ENCODE data around the gene SIM1. TPM values are rescaled to one million over a fixed set of nuclear protein-coding genes. Genes with fewer than 3 reads are reported as not detected.

SIM1 gene
- total and polyA plus RNA-seq, 7 experiments from 2014 or later: not detected

GRCh38 chr6:100465701-100466409 is 1.1 kb upstream of the SIM1 start:
- ChIA-PET CTCF (no interaction called here), POLR2A (no interaction called here)
- Mint-ChIP-seq H3K36me3 (peaks cover 0 to 13% (median 8%) of the 10 kb centered on the region in 5 donors), H3K4me3 (peak overlapping the region in 9 of 10 donors; percentile 5 to 66 (median 53)), H3K27me3 (peaks cover 84 to 93% (median 87%) of the 10 kb centered on the region in 5 donors), H3K4me1 (peaks cover 7 to 47% (median 24%) of the 10 kb centered on the region in 7 donors), H3K27ac (peak overlapping the region in 1 of 9 donors; percentile 77), H3K9me3 (peaks cover 0 to 61% (median 31%) of the 10 kb centered on the region in 11 donors)
- no peak overlapping the region for H3K4me3 ChIP-seq (ENCODE audit: low read length)
- H3K36me3 ChIP-seq (ENCODE audit: control insufficient read depth in 2 of 3, insufficient read depth in 3 of 3, low read length in 3 of 3): no peaks in the 10 kb centered on the region
- no peak for DNase-seq
- H3K4me1 ChIP-seq (ENCODE audit: control insufficient read depth in 2 of 2, insufficient read depth in 2 of 2, low read length in 2 of 2): peaks cover 6 to 15% of the 10 kb centered on the region in 2 donors
- peaks cover 27 to 64% of the 10 kb centered on the region in 2 donors for H3K27me3 ChIP-seq (ENCODE audit: control insufficient read depth in 2 of 2, insufficient read depth in 2 of 2, low read length in 2 of 2)
- H3K9me3 ChIP-seq (ENCODE audit: control insufficient read depth in 2 of 3, low read length in 3 of 3): peaks cover 0 to 12% (median 0%) of the 10 kb centered on the region in 3 experiments
- ATAC-seq: no peak
- intact Hi-C loops (cut with micrococcal nuclease): loop anchor here in 1 of 2 donors (1.0 to 5.0 kb wide), 4 partner anchors 9 to 1634 kb away; partner anchors contain the start of gene POU3F2
- no peak overlapping the region for H3K27ac ChIP-seq (ENCODE audit: low read depth, low read length)

DNA sequence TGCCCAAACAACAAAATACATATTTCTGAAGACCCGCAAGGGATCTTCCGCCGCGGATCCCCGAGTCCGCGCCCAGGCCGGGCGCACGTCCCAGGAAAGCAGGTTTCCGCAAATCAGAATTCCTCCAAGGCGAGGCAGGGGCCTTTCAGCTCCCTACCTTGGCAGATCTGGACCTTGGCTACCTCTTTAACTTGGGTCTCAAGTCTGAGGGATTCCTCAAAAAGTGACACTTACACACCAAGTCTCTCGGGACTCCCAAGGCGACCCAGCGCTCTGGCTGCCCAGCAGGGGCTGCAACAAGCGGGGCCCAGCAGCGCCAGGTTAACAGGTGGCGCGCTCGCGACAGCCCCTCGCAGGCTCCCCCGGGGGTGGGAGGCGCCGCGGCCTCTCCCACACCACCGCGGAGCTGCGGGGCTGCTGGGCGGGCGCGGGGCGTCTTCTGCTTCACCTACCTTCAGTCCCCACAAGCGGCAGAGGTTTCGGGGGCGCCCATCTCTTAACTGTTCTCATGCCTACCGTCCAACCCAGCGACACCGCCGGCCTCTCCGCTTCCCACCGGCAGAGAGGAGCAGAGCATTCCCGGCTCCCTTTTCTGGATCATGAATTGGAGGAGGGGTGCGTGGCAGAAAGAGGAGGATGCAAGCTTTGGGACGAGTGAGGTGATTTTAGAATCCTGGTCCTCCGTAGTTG is 414 bp downstream of the SIM1 start:
- Histone ChIP-seq H3K4me3 (ENCODE audit: low read length) (no peak overlapping the region), H3K27me3 (ENCODE audit: control insufficient read depth in 2 of 2, insufficient read depth in 2 of 2, low read length in 2 of 2) (peaks cover 33 to 74% of the 10 kb centered on the region in 2 donors), H3K27ac (ENCODE audit: low read depth, low read length) (no peak overlapping the region), H3K4me1 (ENCODE audit: control insufficient read depth in 2 of 2, insufficient read depth in 2 of 2, low read length in 2 of 2) (peaks cover 6 to 15% of the 10 kb centered on the region in 2 donors), H3K9me3 (ENCODE audit: control insufficient read depth in 2 of 3, low read length in 3 of 3) (peaks cover 0 to 16% (median 0%) of the 10 kb centered on the region in 3 experiments), H3K36me3 (ENCODE audit: control insufficient read depth in 2 of 3, insufficient read depth in 3 of 3, low read length in 3 of 3) (no peaks in the 10 kb centered on the region)
- POLR2A ChIA-PET: no interaction called here
- Mint-ChIP-seq H3K9me3 (peaks cover 0 to 67% (median 37%) of the 10 kb centered on the region in 11 donors), H3K27ac (peak overlapping the region in 1 of 9 donors; percentile 29), H3K36me3 (peaks cover 0 to 13% (median 7%) of the 10 kb centered on the region in 5 donors), H3K4me1 (peaks cover 7 to 47% (median 24%) of the 10 kb centered on the region in 7 donors), H3K27me3 (peaks cover 84 to 93% (median 87%) of the 10 kb centered on the region in 5 donors), H3K4me3 (peak overlapping the region in 6 of 10 donors; percentile 6 to 57 (median 40))
- DNase-seq (no peak), ATAC-seq (no peak)
- CTCF ChIA-PET: no interaction called here
- intact Hi-C loops (cut with micrococcal nuclease): no loop called here

DNA sequence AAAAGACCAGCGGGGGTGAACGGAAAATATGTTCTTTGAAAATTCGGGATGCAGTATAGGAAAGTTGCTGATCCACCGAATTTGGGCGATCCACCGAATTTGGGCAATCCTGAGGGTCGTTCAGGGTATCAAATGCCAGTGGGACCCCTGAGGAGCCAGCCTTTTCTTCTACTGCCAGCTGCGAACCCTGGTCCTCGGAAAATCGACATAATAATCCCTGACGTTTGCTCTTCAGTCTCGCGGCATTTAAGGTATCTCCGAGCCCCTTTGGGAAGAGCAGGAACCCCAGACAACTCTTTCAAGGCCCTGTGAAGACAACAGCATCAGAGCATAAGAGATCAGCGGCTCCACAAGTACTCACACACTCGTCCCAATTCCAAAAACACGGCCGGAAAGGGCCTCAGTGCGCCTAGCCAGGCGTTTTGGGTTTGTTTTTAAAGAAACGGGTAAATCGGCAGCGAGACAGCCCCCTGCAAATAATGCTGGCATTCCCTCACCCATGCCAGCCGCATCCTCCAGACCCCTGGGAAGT is 1.0 kb downstream of the SIM1 start:
- Mint-ChIP-seq H3K4me1 (peaks cover 7 to 47% (median 24%) of the 10 kb centered on the region in 7 donors), H3K36me3 (peaks cover 0 to 13% (median 10%) of the 10 kb centered on the region in 5 donors), H3K4me3 (peak overlapping the region in 4 of 10 donors; percentile 6 to 54 (median 31)), H3K27me3 (peaks cover 86 to 94% (median 88%) of the 10 kb centered on the region in 5 donors), H3K27ac (peak overlapping the region in 2 of 9 donors; percentile 10 to 78), H3K9me3 (peaks cover 2 to 73% (median 40%) of the 10 kb centered on the region in 11 donors)
- peaks cover 0 to 16% (median 0%) of the 10 kb centered on the region in 3 experiments for H3K9me3 ChIP-seq (ENCODE audit: control insufficient read depth in 2 of 3, low read length in 3 of 3)
- H3K27me3 ChIP-seq (ENCODE audit: control insufficient read depth in 2 of 2, insufficient read depth in 2 of 2, low read length in 2 of 2): peaks cover 33 to 80% of the 10 kb centered on the region in 2 donors
- no peak overlapping the region for H3K27ac ChIP-seq (ENCODE audit: low read depth, low read length)
- intact Hi-C loops (cut with micrococcal nuclease): no loop called here
- ChIA-PET CTCF (no interaction called here), POLR2A (no interaction called here)
- H3K36me3 ChIP-seq (ENCODE audit: control insufficient read depth in 2 of 3, insufficient read depth in 3 of 3, low read length in 3 of 3): no peaks in the 10 kb centered on the region
- H3K4me3 ChIP-seq (ENCODE audit: low read length): no peak overlapping the region
- DNase-seq (no peak), ATAC-seq (no peak)
- peaks cover 6 to 15% of the 10 kb centered on the region in 2 donors for H3K4me1 ChIP-seq (ENCODE audit: control insufficient read depth in 2 of 2, insufficient read depth in 2 of 2, low read length in 2 of 2)

GRCh38 chr6:100462706-100463629 is 1.8 kb downstream of the SIM1 start:
- Histone ChIP-seq H3K9me3 (ENCODE audit: control insufficient read depth in 2 of 3, low read length in 3 of 3) (peaks cover 0 to 18% (median 0%) of the 10 kb centered on the region in 3 experiments), H3K27me3 (ENCODE audit: control insufficient read depth in 2 of 2, insufficient read depth in 2 of 2, low read length in 2 of 2) (peaks cover 33 to 82% of the 10 kb centered on the region in 2 donors), H3K36me3 (ENCODE audit: control insufficient read depth in 2 of 3, insufficient read depth in 3 of 3, low read length in 3 of 3) (no peaks in the 10 kb centered on the region), H3K4me3 (ENCODE audit: low read length) (no peak overlapping the region), H3K4me1 (ENCODE audit: control insufficient read depth in 2 of 2, insufficient read depth in 2 of 2, low read length in 2 of 2) (peaks cover 6 to 15% of the 10 kb centered on the region in 2 donors), H3K27ac (ENCODE audit: low read depth, low read length) (no peak overlapping the region)
- Mint-ChIP-seq H3K4me1 (peaks cover 7 to 45% (median 24%) of the 10 kb centered on the region in 7 donors), H3K27ac (peak overlapping the region in 2 of 9 donors; percentile 10 to 78), H3K9me3 (peaks cover 2 to 75% (median 37%) of the 10 kb centered on the region in 11 donors), H3K36me3 (peaks cover 0 to 14% (median 9%) of the 10 kb centered on the region in 5 donors), H3K4me3 (peak overlapping the region in 4 of 10 donors; percentile 6 to 54 (median 18)), H3K27me3 (peaks cover 80 to 95% (median 86%) of the 10 kb centered on the region in 5 donors)
- no peak for DNase-seq
- intact Hi-C loops (cut with micrococcal nuclease): no loop called here
- POLR2A ChIA-PET: no interaction called here
- CTCF ChIA-PET: no interaction called here
- ATAC-seq: no peak

DNA sequence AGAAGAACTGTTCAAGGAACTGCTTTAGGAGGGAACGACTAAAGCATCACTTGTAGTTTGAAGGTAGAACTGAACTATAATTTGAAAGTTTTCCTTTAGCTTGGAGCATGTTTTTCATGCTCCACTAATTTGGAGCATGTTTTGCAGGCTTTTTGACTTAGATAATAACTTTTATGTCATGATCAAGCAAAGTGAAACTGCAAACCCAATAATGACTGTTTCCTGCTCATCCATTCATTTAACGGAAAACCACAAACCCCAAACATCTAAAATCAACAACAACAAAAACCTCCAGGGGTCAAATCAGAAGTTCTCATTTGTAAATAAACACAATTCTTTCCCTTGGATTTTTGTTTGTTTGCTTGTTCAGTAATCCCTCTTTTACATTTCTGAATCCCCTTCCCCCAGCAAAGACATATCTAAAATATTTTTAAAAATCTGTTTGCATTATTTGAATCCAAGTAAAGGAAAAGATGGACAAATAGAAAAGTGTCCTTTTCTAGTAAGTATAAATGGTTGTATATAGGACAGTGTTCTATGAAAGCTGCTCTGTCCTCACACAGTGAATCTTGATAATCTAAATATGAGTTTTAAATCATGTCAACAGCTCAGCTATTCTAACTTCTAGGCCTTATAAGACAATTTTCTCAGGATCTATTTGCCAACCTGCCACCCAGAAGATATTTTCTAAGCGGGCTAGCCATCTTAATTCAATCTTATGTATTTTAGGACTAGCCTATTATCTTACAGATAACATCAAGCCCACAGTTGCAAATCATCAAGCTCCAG is 2.6 kb downstream of the SIM1 start:
- ChIA-PET POLR2A (no interaction called here), CTCF (no interaction called here)
- peaks cover 4 to 75% (median 33%) of the 10 kb centered on the region in 11 donors for H3K9me3 Mint-ChIP-seq
- Histone ChIP-seq H3K36me3 (ENCODE audit: control insufficient read depth in 2 of 3, insufficient read depth in 3 of 3, low read length in 3 of 3) (no peaks in the 10 kb centered on the region), H3K27me3 (ENCODE audit: control insufficient read depth in 2 of 2, insufficient read depth in 2 of 2, low read length in 2 of 2) (peaks cover 37 to 75% of the 10 kb centered on the region in 2 donors), H3K4me3 (ENCODE audit: low read length) (no peak overlapping the region), H3K4me1 (ENCODE audit: control insufficient read depth in 2 of 2, insufficient read depth in 2 of 2, low read length in 2 of 2) (peaks cover 6 to 15% of the 10 kb centered on the region in 2 donors), H3K9me3 (ENCODE audit: control insufficient read depth in 2 of 3, low read length in 3 of 3) (peaks cover 0 to 26% (median 0%) of the 10 kb centered on the region in 3 experiments), H3K27ac (ENCODE audit: low read depth, low read length) (no peak overlapping the region)
- DNase-seq: no peak
- peaks cover 0 to 15% (median 7%) of the 10 kb centered on the region in 5 donors for H3K36me3 Mint-ChIP-seq
- H3K27ac Mint-ChIP-seq: peak overlapping the region in 1 of 9 donors; percentile 73
- peaks cover 75 to 95% (median 86%) of the 10 kb centered on the region in 5 donors for H3K27me3 Mint-ChIP-seq
- intact Hi-C loops (cut with micrococcal nuclease): loop anchor here in 1 of 2 donors (2.0 kb wide), 1 partner anchor 851 kb away; no protein-coding TSS in a partner anchor
- H3K4me3 Mint-ChIP-seq: peak overlapping the region in 4 of 10 donors; percentile 5 to 21 (median 9)
- ATAC-seq: no peak
- peaks cover 7 to 38% (median 23%) of the 10 kb centered on the region in 7 donors for H3K4me1 Mint-ChIP-seq

Data from naive thymus-derived CD4-positive, alpha-beta T cell (primary cell).